Left renal cortex interstitium (tissue), 4 donors: Measurements from ENCODE around the gene DLGAP1. TPM values are rescaled to one million over a fixed set of nuclear protein-coding genes. Genes with fewer than 3 reads are reported as not detected.
"Not testable (repeated sequence)": the region's sequence is repeated elsewhere in the genome, so short reads cannot be mapped to it uniquely, and the experiment has no call there.

Source experiments
- DNase-seq, 4 donors: peaks; one replicate each; pipeline ENCODE4 v3.0.0-alpha.2; 2013; ENCODE audit warnings: low read depth in 4 of 4, low spot score in 2 of 4, missing footprints in 1 of 4
- polyA plus RNA-seq, 4 donors: library from polyadenylated mRNA; unstranded; fragments of 120-200 nt; gene quantifications; one replicate each; pipeline ENCODE4 v1.2.1, GENCODE V29; 2013; ENCODE audit not compliant: insufficient read length in 4 of 4

The DLGAP1 gene
- polyA plus RNA-seq, 4 donors = 4.1 to 5.3 (median 4.9) TPM

- no peak for DNase-seq
Measured at GRCh38 chr18:3584266-3584861, 870.7 kb downstream of the DLGAP1 start.

- DNase-seq = no peak
Measured at GRCh38 chr18:3583873-3584247, 871.2 kb downstream of the DLGAP1 start.

- not testable (repeated sequence) for DNase-seq
Measured at GRCh38 chr18:3583106-3583872, 871.8 kb downstream of the DLGAP1 start.

GRCh38 chr18:3581890-3582289, 873.2 kb downstream of the DLGAP1 start:
- DNase-seq = no peak

- not testable (repeated sequence) for DNase-seq
Measured at GRCh38 chr18:3580523-3581025, 874.5 kb downstream of the DLGAP1 start.

GRCh38 chr18:3579701-3580100, 875.4 kb downstream of the DLGAP1 start:
- no peak for DNase-seq

GRCh38 chr18:3578621-3579020, 876.5 kb downstream of the DLGAP1 start:
- no peak for DNase-seq

GRCh38 chr18:3577281-3577855, 877.7 kb downstream of the DLGAP1 start:
- DNase-seq = no peak

- DNase-seq = no peak
Measured at GRCh38 chr18:3572761-3573160, 882.3 kb downstream of the DLGAP1 start.

- no peak for DNase-seq
Measured at GRCh38 chr18:3566851-3567250, 888.3 kb downstream of the DLGAP1 start.

GRCh38 chr18:3560755-3561154, 894.4 kb downstream of the DLGAP1 start:
- DNase-seq = no peak

- no peak for DNase-seq
Measured at GRCh38 chr18:3554811-3555427, 900.2 kb downstream of the DLGAP1 start.

- DNase-seq = no peak
Measured at GRCh38 chr18:3554091-3554601, 901.0 kb downstream of the DLGAP1 start.

GRCh38 chr18:3552305-3552704, 902.8 kb downstream of the DLGAP1 start:
- no peak for DNase-seq

- DNase-seq = no peak
Measured at GRCh38 chr18:3547891-3548615, 907.1 kb downstream of the DLGAP1 start.

GRCh38 chr18:3546106-3546505, 909.0 kb downstream of the DLGAP1 start:
- DNase-seq = no peak

- DNase-seq = no peak
Measured at GRCh38 chr18:3544537-3544936, 910.6 kb downstream of the DLGAP1 start.

GRCh38 chr18:3541549-3542386, 913.3 kb downstream of the DLGAP1 start:
- DNase-seq = no peak

- no peak for DNase-seq
Measured at GRCh38 chr18:3540805-3541548, 914.1 kb downstream of the DLGAP1 start.
